HFF-Myc (cell line): Measurements from ENCODE around the gene MELTF.

Experiments
- DNase-seq: peaks from one replicate; pipeline ENCODE4 v3.0.0-alpha.2; 2011; ENCODE audit warnings: low read depth; ENCODE audit errors: extremely low read depth
- H3K4me3 ChIP-seq: replicated peaks from 2 replicates; pipeline ENCODE4 v1.5.1; 2011; ENCODE audit warnings: low read depth, mild to moderate bottlenecking, control low read depth, low read length
- TF ChIP-seq, protein P1 (sequence below): IDR thresholded peaks from 2 replicates; pipeline ENCODE4 v1.5.1; 2012; ENCODE audit warnings: mild to moderate bottlenecking, low read depth, low read length, control low read depth; ENCODE audit errors: missing control alignments

Gene MELTF

GRCh38 chr3:197022405-197023231, 7.0 kb downstream of the MELTF start:
- H3K4me3 ChIP-seq: no peak overlapping the region
- TF ChIP-seq, protein P1, sequence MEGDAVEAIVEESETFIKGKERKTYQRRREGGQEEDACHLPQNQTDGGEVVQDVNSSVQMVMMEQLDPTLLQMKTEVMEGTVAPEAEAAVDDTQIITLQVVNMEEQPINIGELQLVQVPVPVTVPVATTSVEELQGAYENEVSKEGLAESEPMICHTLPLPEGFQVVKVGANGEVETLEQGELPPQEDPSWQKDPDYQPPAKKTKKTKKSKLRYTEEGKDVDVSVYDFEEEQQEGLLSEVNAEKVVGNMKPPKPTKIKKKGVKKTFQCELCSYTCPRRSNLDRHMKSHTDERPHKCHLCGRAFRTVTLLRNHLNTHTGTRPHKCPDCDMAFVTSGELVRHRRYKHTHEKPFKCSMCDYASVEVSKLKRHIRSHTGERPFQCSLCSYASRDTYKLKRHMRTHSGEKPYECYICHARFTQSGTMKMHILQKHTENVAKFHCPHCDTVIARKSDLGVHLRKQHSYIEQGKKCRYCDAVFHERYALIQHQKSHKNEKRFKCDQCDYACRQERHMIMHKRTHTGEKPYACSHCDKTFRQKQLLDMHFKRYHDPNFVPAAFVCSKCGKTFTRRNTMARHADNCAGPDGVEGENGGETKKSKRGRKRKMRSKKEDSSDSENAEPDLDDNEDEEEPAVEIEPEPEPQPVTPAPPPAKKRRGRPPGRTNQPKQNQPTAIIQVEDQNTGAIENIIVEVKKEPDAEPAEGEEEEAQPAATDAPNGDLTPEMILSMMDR: no peak
- no peak for DNase-seq

GRCh38 chr3:197021729-197022404, 7.8 kb downstream of the MELTF start:
- H3K4me3 ChIP-seq: no peak overlapping the region
- DNase-seq: no peak
- TF ChIP-seq, protein P1: no peak

DNA sequence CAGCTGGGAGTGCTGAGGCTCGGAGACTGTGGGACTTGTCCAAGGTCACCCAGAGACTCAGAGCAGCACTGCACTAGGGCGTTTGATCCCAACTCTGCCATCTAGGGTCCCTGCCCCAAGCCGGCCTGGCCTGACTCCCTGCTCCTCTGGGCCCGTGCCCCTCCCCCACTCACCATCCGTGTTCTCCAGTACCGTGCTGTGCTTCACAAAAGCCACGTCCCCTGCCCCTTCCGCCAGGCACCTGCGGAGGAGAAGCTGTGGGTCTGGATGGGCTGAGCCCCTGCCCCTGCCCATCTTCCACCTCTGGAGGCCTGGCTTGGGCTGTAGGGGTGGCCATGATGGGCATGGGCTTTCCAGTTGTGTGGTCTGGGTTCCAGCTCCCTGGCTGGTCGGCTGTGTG, 8.4 kb downstream of the MELTF start:
- no peak for DNase-seq
- TF ChIP-seq, protein P1: no peak
- no peak overlapping the region for H3K4me3 ChIP-seq

DNA sequence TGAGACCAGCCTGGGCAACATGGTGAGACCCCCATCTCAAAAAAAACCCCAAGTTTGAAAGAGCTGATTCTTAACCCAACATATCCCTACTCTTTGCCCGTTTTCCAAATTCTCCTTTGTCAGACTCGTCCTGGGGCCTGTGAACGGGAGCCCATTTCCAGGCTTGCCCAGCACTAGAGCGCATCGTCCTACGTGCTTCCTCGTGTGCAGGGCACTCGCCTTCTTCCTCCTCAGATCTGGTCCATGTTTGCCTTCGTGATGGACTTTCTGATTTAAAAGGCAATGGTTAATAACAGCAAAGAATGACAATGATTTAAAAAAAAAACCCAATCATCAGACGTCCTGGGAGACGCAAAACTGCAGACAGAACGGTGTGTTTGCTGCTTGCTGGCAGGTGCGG, 10.1 kb downstream of the MELTF start:
- no peak for DNase-seq
- H3K4me3 ChIP-seq: no peak overlapping the region
- TF ChIP-seq, protein P1: no peak

DNA sequence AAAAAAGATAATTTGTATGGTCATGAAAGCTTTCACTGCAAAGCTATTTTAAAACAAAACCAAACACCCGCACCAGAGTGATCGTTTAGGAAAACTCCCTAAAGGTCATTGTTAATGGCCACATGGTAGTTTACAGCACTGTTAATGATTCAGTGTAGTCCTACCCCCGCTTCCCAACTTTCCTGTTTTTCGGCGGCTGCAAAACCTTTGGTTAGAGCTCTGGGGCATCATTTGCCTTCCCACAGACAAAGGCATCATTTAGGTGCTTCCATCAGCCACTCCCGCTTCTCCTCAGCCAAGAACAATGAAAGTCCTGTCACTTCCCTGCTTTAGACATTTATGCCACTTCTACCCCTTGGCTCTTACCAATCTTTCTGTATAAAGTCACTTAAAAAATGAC, 10.6 kb downstream of the MELTF start:
- TF ChIP-seq, protein P1: no peak
- no peak for DNase-seq

GRCh38 chr3:197017003-197017402, 12.6 kb downstream of the MELTF start:
- TF ChIP-seq, protein P1: no peak
- no peak for DNase-seq
- no peak overlapping the region for H3K4me3 ChIP-seq

More for the DNA sequence above, 10.6 kb downstream of the MELTF start:
- H3K4me3 ChIP-seq: no peak overlapping the region
